ENCODE results near the gene MALAT1.
"Not testable (repeated sequence)": the region's sequence is repeated elsewhere in the genome, so short reads cannot be mapped to it uniquely, and the experiment has no call there.

DNA sequence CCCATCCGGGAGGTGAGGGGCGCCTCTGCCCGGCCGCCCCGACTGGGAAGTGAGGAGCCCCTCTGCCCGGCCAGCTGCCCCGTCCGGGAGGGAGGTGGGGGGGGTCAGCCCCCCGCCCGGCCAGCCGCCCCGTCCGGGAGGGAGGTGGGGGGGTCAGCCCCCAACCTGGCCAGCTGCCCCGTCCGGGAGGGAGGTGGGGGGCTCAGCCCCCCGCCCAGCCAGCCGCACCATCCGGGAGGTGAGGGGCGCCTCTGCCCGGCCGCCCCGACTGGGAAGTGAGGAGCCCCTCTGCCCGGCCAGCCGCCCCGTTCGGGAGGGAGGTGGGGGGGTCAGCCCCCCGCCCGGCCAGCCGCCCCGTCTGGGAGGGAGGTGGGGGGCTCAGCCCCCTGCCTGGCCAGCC is 47.5 kb upstream of the MALAT1 start:
- TF ChIP-seq, protein P1, sequence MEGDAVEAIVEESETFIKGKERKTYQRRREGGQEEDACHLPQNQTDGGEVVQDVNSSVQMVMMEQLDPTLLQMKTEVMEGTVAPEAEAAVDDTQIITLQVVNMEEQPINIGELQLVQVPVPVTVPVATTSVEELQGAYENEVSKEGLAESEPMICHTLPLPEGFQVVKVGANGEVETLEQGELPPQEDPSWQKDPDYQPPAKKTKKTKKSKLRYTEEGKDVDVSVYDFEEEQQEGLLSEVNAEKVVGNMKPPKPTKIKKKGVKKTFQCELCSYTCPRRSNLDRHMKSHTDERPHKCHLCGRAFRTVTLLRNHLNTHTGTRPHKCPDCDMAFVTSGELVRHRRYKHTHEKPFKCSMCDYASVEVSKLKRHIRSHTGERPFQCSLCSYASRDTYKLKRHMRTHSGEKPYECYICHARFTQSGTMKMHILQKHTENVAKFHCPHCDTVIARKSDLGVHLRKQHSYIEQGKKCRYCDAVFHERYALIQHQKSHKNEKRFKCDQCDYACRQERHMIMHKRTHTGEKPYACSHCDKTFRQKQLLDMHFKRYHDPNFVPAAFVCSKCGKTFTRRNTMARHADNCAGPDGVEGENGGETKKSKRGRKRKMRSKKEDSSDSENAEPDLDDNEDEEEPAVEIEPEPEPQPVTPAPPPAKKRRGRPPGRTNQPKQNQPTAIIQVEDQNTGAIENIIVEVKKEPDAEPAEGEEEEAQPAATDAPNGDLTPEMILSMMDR (IDR thresholded peaks at IDR 0.05) = not testable (repeated sequence)
- not testable (repeated sequence) for TF ChIP-seq EZH2, EZH2phosphoT487 (IDR thresholded peaks at IDR 0.05)

All from neural progenitor cell (in vitro differentiated cells).